ENCODE data around the gene TMUB2.

DNA sequence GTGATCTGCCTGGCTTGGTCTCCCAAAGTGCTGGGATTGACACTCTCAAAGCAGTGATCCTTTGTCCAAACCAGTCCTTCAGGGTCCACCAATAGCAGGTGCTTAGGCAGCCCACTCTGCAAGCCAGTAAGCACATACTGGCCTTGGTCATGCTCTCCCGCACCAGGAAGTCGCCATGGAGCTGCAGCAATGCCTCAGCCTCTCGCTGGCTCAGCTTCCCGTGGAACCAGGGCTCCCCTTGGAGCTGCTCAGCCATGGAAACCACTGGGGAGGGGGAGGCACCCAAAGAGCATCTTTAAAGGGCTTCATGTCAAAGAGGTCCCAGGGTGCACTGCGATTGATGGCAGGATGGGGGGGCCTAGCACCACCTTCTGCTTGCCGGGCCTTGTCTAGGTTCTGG, 42.3 kb downstream of the TMUB2 start:
- TF ChIP-seq, protein P1, sequence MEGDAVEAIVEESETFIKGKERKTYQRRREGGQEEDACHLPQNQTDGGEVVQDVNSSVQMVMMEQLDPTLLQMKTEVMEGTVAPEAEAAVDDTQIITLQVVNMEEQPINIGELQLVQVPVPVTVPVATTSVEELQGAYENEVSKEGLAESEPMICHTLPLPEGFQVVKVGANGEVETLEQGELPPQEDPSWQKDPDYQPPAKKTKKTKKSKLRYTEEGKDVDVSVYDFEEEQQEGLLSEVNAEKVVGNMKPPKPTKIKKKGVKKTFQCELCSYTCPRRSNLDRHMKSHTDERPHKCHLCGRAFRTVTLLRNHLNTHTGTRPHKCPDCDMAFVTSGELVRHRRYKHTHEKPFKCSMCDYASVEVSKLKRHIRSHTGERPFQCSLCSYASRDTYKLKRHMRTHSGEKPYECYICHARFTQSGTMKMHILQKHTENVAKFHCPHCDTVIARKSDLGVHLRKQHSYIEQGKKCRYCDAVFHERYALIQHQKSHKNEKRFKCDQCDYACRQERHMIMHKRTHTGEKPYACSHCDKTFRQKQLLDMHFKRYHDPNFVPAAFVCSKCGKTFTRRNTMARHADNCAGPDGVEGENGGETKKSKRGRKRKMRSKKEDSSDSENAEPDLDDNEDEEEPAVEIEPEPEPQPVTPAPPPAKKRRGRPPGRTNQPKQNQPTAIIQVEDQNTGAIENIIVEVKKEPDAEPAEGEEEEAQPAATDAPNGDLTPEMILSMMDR (IDR thresholded peaks at IDR 0.05; ENCODE audit: poor library complexity), result no peak
- TF ChIP-seq EZH2phosphoT487 (IDR thresholded peaks at IDR 0.05; ENCODE audit: low read depth, severe bottlenecking, unreplicated experiment), result no peak
- no peak for TF ChIP-seq EZH2 (IDR thresholded peaks at IDR 0.05; ENCODE audit: borderline replicate concordance)
